ENCODE results near the gene ADNP2.
A peak's percentile ranks its signal among the peaks of the same experiment; 100 is the strongest.
"Not testable (repeated sequence)": the region's sequence is repeated elsewhere in the genome, so short reads cannot be mapped to it uniquely, and the experiment has no call there.

The ADNP2 gene

DNA sequence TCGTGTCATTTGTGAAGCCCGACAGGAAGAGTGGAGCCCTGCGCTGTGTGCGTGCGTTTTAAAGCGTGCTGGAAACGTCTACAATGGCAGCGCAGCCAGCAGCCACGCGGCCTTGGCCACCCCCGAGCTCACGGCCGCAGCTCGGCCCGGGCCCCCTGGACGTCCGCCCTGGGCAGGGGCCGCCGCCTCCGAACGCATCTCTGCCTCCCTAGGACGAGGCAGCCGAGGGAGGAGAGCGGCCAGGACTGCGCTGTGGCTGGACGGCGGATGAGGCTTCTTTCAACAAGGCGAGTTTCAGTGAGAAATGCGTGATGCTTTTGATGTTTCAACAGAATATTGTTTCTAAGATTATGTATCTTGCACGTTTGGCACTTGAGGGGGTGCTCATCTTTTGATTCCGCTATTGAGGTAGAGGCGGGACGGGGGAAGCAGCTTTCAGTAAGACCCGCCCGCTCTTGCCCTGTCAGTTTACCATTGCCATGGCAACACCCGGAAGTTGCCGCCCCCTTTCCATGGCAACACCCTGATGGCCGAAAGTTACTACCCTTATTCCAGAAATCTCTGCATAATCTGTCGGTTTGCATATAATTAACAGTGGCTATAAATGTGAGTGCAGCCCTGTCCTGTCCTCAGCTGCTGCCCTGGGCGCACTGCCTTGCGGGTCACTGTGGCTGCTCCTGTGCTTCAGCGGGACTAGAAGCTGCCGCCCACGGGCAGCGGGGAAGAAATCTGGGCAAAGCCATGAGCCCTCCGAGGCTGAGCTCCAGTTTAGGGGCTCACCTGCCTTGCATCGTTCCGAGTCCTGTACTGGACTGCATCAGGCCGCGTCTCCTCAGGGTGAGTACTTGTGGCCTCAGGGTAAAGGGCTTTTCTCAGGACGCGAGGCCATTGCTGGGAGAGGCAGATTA lies 38.6 kb downstream of the ADNP2 start:
- DNase-seq (ENCODE audit: low spot score): peak; percentile 89

DNA sequence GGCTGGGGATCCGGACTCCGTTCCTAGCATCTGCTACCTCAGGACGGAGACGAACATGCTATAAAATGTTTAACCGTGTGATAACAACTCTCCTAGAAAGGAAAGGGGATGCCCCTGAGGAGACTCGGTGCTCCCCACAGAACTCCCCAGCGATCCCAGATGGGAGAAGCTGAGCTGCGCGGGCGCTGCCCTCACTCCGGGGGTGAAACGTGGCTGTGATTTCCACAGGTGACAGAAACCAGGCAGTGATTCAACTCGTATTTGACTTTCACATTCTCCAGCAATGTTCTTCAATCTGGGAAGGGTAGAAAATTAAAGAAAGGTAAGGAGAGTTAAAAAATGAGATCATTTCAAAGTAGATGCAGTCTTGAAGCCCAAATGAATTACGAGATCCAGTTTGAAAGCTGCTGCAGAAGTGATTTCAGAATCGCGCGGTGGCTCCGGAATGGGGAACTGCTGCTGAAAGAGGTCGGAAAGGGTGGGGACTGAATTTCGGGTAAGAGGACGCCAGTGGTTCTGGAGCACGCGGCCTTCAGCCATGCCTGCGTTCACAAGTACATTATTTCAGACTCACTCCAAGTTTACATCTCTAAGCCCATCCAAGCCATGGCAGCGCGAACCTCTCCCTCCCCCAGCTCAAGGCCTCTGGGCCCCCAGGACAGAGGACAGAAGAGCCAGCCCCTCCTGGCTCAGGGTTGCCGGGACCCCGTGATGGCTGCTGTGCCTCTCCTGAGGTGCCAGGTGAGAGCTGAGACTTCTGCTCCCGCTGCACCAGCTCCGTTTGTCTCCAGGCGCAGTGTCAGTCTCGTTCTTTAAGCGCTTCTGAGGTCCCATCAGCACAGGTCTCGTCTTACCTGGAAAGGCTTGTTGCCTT lies 39.5 kb downstream of the ADNP2 start:
- peak; percentile 8 for DNase-seq (ENCODE audit: low spot score)

DNA sequence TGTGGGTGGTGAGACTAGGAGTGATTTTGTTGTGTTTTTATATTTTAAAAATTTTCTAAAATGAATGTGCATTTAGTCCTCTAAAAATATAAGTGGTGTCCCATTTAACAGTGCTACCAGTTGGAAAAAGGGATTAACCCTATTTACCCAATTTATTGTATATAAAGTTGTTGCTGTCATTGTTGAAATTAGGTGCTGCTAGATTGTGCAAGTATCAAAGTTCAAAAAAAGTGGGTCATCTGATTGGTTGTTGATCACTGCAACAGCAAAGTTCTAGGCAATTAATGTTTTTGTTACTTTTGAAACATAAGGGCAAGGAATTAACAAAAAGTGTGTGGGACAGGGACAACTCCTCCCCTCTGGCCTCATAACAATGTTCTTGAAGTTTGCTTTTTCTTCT lies 40.6 kb downstream of the ADNP2 start:
- DNase-seq (ENCODE audit: low spot score): no peak

DNA sequence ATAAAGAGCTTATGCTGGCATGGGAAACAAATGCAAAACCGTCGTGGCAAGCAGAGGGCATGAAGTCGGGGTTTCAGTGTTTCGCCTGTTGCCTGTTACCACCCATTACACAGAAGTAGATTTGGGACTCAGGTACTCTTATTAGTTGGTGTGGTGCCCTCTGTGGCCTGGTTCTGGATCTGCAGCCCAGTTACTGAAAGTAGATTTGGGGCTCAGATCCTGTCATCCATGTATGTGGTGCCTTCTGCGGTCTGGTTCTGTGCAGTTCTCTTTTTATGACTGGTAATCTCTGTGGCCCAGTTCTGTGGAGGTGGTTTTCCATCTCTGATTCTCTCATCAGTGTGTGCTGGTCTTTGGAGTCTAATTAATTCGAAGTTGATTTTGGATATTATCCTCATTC lies 45.2 kb downstream of the ADNP2 start:
- DNase-seq (ENCODE audit: low spot score): peak; percentile 69

DNA sequence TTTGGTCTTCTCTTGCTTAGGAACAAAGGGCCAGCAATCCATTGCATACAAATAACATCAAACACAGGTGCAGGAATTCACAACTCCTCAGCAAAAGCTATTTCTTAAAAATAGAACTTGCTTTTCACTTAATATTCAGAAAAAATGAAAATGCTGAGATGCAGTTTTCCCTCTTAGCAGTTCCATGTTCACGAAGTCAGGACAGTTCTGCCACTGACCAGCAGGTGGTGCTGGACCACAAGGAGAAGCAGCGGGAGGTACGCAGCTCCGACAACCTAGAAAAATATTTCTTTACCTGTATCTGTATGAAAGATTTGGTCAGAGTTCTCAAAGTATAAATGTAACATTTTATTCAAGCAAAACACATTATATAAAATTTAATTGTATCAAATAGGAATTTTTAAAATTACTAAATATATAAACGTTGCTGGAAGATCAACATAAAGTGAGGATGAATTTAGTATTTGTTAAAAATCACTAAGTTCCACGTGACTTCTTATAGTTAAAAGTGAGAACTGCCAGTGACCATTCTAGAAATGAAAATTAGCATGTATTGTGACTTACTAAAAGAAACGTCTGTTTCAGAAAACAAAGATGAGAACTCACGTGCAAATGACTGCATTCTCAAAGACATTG lies 48.8 kb downstream of the ADNP2 start:
- DNase-seq (ENCODE audit: low spot score): peak; percentile 62

DNA sequence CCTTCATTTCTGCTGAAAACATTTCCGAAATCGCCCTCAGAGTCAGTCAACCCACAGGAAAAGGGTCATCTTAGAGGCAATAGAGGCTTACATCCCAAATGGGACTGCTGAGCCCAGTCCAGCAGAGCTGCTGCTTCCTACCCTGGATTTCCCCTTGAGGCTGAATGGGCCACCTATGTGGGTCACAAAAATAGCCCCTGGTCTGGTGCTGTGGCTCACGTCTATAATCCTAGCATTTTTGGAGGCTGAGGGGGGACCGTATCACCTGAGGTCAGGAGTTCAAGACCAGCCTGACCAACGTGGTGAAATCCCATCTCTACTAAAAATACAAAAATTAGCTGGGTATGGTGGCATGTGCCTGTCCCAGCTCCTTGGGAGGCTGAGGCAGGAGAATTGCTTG lies 49.3 kb downstream of the ADNP2 start:
- no peak for DNase-seq (ENCODE audit: low spot score)

DNA sequence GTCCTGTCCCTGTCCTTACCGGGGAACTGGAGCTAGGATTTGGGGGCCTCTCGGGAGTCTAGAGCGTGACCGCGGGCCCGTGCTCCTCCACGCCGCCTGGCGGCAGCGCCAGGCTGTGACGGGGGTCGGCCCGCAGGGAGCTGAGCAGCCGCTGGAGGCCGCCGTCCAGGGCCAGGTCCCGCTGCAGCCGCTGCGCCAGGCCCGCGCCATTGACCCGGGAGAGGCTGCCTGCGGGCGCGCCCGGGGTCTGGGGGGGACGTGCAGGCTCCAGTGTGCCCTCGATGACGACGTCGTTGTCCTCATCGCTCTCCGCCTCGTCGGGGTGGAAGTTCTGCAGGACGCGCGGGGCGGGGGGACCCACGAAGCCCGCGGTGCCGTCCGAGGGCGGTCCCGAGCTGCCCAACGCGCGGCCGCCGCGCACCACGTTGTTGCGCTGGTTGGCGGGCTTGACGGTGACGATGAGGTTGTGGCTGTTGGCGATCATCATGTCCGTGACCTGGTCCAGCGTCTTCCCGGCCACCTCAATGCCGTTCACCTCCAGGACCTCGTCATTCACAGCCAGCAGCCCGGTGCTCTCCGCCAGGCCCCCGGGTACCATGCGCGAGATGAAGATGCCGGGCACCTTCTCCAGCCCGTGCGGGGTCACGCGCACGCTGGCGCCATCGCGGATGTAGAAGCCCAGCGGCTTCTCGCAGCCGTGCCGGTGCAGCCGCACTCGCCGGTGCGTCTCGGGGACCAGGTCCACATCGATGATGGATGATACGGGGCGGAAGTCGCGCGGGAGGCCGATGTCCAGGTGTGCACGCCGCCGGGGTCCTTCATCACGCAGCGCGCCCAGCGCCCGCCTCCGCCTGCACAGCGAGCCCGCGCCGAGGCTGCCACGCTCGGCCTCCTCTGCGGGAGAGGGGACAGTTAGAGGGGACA lies 50.9 kb downstream of the ADNP2 start:
- no peak for DNase-seq (ENCODE audit: low spot score)

DNA sequence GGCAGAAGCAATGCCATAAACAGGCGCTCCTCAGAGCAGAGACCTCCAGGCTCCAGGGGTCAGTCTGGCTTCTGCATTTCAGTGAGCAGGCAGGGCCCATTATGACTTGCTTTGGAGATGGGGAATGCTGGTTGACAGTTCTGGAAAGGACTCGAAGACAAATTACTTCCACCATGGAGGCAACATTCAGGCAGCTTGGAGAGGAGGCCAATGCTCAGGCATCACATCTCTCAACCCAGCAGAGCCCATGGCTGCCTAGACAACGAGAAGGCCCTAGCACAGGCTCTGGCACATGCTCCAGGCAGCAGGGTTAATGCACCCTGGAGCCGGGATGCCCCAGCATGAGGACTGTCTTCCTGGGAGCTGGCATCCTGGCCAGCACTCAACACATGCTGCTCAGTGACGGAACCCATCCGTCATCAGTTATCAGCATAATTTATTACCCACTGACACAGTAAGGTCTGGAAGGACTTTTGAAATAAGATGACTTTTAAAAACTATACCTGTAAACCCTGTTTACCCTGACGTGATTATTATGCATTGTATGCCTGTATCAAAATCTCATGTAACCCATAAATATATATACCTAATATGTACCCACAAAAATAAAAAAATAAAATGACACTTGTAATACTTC lies 52.8 kb downstream of the ADNP2 start:
- DNase-seq (ENCODE audit: low spot score): no peak

DNA sequence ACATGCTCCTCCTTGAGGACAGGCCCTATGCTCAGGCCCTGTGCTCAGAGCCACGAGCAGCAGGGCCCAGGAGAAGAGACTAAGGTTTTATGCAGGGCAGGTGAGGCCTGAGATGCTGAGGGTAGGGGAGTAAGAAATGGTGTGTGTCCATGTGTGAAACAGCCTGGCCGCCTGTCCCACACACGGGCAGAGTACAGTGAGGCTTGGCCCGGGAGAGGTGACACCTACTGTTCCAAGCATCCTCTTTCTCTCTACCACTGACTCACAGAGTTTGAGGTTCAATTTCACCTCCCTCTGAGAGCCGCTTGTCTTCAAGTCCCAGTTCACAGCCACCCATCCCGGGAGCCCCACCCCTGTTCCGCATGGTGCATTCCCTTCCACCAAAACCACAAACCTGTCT lies 54.1 kb downstream of the ADNP2 start:
- DNase-seq (ENCODE audit: low spot score): no peak

DNA sequence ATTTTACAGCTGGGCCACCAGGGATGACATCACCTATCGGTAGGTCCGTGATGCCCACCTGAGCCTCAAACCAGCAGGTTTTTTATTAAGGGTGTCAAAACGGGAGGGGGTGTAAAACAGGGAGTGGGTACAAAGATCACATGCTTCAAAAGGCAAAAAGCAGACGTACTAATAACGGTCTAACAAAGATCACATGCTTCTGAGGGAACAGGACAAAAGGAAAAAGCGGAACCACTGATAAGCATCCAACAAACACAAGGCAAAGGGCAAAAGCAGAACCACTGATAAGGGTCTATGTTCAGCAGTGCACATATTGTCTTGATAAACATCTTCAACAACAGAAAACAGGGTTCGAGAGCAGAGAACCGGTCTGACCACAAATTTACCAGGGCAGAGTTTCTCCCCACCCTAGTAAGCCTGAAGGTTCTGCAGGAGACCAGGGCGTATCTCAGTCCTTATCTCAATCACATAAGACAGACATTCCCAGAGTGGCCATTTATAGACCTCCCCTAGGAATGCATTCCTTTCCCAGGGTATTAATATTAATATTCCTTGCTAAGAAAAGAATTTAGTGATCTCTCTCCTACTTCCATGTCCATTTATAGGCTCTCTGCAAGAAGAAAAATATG lies 55.8 kb downstream of the ADNP2 start:
- not testable (repeated sequence) for DNase-seq (ENCODE audit: low spot score)

DNA sequence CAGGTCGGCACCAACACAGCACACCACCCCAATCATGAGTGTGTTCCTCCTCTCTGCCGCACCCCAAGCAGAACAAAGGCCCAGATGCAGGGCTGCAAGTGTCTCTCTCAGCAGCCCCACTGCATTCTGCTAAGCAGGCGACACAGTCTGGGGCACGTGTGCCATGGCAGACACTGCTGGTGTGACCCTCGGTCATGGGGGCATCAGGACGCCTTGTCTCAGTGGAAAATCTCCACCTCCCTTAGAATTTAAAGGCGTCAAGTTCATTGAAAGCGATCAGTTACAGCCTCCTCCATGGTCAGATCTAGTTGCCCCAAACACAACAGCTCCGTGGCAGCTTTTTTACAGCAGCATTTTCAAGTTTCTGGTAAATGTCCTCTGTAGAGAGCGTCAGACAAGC lies 57.2 kb downstream of the ADNP2 start:
- DNase-seq (ENCODE audit: low spot score): no peak

DNA sequence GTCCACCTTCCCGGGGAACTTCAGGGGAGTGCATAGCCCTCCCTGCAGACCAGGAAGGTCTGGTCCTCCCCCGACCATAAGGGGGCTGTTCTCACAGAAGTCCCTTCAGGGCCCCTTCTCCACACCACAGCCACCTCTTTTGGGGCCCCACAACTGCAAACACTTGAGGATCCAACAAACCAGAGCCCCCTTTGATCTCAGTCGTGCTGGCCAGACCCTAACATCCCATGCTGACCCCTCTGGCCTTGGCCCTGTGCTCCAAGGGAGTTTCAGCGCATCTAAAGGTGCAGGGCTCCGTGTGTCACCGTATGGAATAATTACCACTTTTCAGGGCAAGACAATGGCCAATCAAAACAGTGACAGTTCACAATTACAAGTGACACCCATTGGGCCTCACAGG lies 57.7 kb downstream of the ADNP2 start:
- DNase-seq (ENCODE audit: low spot score): no peak

DNA sequence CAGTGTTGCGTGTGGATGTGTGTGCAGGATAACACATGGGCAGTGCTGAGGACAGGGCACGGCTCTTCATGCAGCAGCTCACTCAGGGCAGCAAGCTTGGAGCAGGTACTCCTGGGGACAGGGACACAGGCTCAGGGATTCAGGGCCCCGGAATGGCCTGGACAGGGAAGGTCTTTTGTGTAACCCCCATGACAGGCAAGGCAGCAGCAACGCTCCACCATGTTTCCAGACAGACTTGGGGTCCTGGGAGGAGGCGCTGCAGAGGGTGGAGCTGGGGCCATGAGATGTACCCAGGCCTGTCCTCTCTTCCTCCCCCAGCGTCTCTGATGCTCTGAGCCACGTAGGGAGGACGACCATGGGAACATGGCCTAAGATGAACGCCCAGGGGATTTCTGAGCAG lies 58.3 kb downstream of the ADNP2 start:
- no peak for DNase-seq (ENCODE audit: low spot score)

DNA sequence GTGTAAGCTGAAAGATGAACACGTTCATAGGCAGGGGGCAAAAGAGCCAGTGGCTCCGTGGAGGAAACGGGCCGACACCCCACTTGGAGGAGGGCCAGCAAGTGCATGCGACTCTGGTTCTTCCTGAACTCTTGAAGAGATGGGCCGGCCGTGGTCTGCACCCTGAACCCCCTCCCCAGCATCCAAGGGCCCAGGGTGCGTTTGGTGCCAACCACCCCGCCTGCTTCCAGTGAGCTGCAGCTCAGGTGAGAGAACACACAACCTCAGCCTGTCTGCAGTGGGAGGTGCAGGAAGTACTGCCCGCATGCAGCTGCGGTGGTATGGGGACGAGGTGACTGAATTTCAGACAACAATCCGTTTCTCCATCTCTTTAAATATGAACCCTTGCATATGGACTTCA lies 58.9 kb downstream of the ADNP2 start:
- DNase-seq (ENCODE audit: low spot score): no peak

DNA sequence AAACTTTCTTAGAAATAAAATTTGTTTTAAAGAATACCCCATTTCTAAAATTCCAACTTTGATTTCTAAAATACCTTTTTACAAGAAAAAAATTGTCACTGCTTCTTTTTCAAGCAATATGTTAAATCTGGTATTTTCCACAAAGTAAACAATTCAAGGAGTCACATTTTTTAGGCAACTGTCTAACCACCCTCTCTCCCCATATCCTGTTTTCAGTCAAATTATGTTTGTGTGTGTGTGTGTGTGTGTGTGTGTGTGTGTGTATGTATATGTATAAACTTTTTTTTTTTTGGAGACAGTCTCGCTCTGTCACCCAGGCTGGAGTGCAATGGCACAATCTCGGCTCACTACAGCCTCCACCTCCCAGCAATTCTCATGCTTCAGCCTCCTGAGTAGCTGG lies 59.3 kb downstream of the ADNP2 start:
- DNase-seq (ENCODE audit: low spot score): no peak

DNA sequence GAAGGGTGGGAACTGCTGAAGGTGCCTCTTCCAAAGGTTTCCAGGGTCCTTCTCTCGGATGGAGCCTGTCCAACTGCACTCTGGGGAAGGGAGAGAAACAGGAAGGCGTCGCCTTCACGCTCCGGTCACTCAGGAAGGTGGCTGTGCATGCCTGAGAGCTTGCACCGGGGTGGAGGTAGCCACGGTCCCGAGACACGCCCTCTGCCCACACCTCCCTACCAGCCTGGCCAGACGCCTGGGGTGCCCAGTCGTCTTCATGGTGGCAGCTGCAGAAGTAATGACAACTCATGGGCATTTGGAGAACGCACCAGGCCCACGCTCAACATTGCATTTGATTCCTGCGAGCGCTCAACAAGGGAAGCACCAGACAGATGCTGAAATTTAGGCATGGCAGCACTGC lies 59.9 kb downstream of the ADNP2 start:
- DNase-seq (ENCODE audit: low spot score): no peak

DNA sequence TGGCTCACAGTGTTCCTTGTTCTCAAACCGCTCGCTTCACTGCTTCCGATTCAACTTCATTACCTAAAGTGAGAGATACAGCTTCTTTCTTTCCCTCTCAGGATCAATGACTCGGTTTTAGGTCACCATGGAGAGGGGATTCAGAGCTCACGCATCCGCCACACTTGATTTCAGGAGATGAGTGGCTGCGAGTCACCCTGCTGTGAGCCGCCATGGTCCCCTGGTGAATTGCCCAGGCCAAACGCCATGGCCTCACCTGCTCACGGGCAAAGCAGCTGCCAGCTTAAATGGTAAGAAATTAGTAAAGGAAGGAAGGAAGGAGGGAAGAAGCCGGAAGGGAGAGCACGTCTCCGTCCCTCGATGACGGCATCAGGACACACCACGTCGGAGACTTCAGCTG lies 60.5 kb downstream of the ADNP2 start:
- DNase-seq (ENCODE audit: low spot score): peak; percentile 71

DNA sequence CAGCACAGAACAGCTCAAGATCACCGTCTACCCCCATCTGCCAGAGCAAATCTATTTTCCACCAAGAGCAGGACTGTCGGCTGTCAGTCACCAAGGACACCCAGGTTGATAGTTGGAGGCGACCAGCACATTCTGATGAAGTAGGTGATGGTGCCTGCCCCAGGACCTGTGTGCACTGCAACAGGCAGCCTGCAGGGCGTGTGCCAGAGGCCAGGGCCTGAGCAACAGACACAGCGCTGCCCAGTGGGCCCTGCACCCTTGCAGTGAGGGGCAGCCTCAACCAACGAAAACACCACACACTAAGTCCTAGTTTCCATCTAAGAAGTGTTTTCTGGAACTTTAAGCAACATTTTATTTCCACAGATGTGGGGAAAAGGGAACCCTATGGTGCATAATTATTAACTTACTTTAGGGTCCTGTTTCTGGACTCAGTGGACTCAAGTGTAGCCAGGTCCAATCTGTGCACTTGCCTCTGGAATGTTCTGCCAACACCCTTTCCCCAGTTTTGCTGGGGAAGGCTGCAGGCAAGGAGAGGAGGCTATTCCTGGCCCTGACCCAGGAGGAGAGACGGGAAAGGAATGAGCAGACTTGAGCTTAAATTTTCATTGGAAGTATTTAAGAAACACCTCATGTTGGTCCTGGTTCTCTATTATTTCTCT lies 61.5 kb downstream of the ADNP2 start:
- no peak for DNase-seq (ENCODE audit: low spot score)

DNA sequence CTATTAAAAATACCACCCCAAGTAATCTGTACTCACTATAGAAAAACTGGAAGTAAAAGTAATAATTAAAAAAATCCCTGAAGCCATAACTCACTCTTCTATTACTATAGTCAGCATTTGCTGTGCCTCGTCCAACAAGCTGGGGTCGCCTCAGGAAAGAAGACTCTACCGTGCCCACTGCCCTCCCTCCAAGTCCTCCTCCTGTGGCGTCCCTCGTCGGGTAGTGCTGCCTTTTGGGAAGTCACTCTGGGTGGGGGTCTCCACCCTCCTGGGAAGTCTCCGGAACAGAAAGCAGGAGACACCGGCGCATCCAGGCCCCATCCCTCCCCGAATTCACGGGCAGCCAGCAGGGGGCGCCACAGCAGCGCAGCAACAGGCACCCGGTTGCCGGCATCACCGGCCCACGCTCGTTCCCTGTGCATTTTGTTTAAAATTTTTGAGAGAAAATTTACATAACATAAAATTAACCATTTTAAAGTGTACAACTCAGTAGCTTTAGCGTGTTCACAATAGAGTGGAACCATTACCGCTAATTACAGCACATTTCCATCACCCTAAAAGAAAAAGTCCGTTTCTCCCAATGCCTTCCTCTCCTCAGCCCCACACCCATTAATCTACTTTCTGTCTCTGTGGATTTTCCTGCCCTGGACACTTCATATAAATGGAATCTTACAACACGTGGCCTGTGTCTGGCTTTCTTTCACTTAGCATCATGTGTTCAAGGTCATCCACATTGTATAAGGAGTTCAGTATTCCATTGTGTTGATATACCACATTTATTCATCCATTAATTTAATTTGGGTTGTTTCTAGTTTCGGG lies 62.2 kb downstream of the ADNP2 start:
- no peak for DNase-seq (ENCODE audit: low spot score)
